Prostate gland (tissue), 2 donors: ENCODE measurements around the gene FAM131A.
"Not testable (repeated sequence)": the region's sequence is repeated elsewhere in the genome, so short reads cannot be mapped to it uniquely, and the experiment has no call there.

Experiments used
- CTCF ChIP-seq, 4 experiments: fragments of 200-600 bp in 2 of 4; fragments of 450-650 bp in 2 of 4; sonication (generic) in 2 of 4; IDR thresholded peaks; 1 replicate in 3 of 4; 2 replicates in 1 of 4; pipeline ENCODE4 v1.5.1; 2016 to 2019; ENCODE audit warnings: antibody characterized with exemption in 4 of 4, mild to moderate bottlenecking in 2 of 4, moderate library complexity in 2 of 4
- POLR2A ChIP-seq: fragments of 450-650 bp; IDR thresholded peaks from one replicate; pipeline ENCODE4 v1.6.1; 2016; ENCODE audit warnings: antibody characterized with exemption, mild to moderate bottlenecking
- POLR2AphosphoS5 ChIP-seq: sonication (generic); formaldehyde crosslinking; IDR thresholded peaks from one replicate; pipeline ENCODE4 v1.6.1; 2017; ENCODE audit warnings: antibody characterized with exemption

GRCh38 chr3:184339451-184340135 lies 2.2 kb downstream of the FAM131A start:
- not testable (repeated sequence) for TF ChIP-seq CTCF (IDR thresholded peaks at IDR 0.05); POLR2AphosphoS5; POLR2A
